Measurements from ENCODE around the gene RTL10.
"Not testable (repeated sequence)": the region's sequence is repeated elsewhere in the genome, so short reads cannot be mapped to it uniquely, and the experiment has no call there.

RTL10 gene

GRCh38 chr22:19888131-19888746 is 33.6 kb upstream of the RTL10 start:
- DNase-seq: no peak

- no peak for DNase-seq
These were observed 32.7 kb upstream of the RTL10 start for GRCh38 chr22:19887256-19887985.

GRCh38 chr22:19886605-19887255 is 32.1 kb upstream of the RTL10 start:
- DNase-seq: no peak

- no peak for DNase-seq
These were observed 31.3 kb upstream of the RTL10 start for GRCh38 chr22:19885841-19886592.

- no peak for DNase-seq
These were observed 30.5 kb upstream of the RTL10 start for GRCh38 chr22:19884954-19885751.

GRCh38 chr22:19884161-19884953 is 29.7 kb upstream of the RTL10 start:
- no peak for DNase-seq

GRCh38 chr22:19883446-19883845 is 28.8 kb upstream of the RTL10 start:
- not testable (repeated sequence) for DNase-seq

GRCh38 chr22:19882446-19883381 is 28.0 kb upstream of the RTL10 start:
- no peak for DNase-seq

- no peak for DNase-seq
These were observed 26.3 kb upstream of the RTL10 start for GRCh38 chr22:19880786-19881569.

GRCh38 chr22:19879992-19880785 is 25.5 kb upstream of the RTL10 start:
- DNase-seq: no peak

- no peak for DNase-seq
These were observed 24.9 kb upstream of the RTL10 start for GRCh38 chr22:19879643-19879991.

- DNase-seq: no peak
These were observed 24.5 kb upstream of the RTL10 start for GRCh38 chr22:19879246-19879570.

- no peak for DNase-seq
These were observed 24.0 kb upstream of the RTL10 start for GRCh38 chr22:19878461-19879245.

GRCh38 chr22:19877626-19878339 is 23.1 kb upstream of the RTL10 start:
- DNase-seq: no peak

- no peak for DNase-seq
These were observed 22.4 kb upstream of the RTL10 start for GRCh38 chr22:19876941-19877625.

GRCh38 chr22:19876314-19876940 is 21.8 kb upstream of the RTL10 start:
- no peak for DNase-seq

Measured in NCI-H2171 treated with DMSO at 0.1 percent for 48 hours (cell line).